Fibroblast of peridontal ligament (primary cell): ENCODE results near the gene AHRR.

Experiments
- DNase-seq: peaks from one replicate; pipeline ENCODE4 v3.0.0-alpha.2; 2010; ENCODE audit errors: extremely low read depth

The AHRR gene

GRCh38 chr5:320524-321229, 837 bp upstream of the AHRR start:
- no peak for DNase-seq

GRCh38 chr5:321726-322251, 275 bp downstream of the AHRR start:
- DNase-seq = no peak

- peak; percentile 34 for DNase-seq
Measured at GRCh38 chr5:322281-322941, 897 bp downstream of the AHRR start.

- DNase-seq = no peak
Measured at GRCh38 chr5:322942-323879, 1.7 kb downstream of the AHRR start.

GRCh38 chr5:324736-325612, 3.5 kb downstream of the AHRR start:
- no peak for DNase-seq

- no peak for DNase-seq
Measured at GRCh38 chr5:326109-326508, 4.6 kb downstream of the AHRR start.

GRCh38 chr5:329121-329735, 7.7 kb downstream of the AHRR start:
- no peak for DNase-seq

- no peak for DNase-seq
Measured at GRCh38 chr5:329768-330167, 8.3 kb downstream of the AHRR start.

- no peak for DNase-seq
Measured at GRCh38 chr5:332843-333242, 11.3 kb downstream of the AHRR start.

- no peak for DNase-seq
Measured at GRCh38 chr5:333945-334344, 12.4 kb downstream of the AHRR start.

- DNase-seq = no peak
Measured at GRCh38 chr5:334903-335739, 13.6 kb downstream of the AHRR start.

- no peak for DNase-seq
Measured at GRCh38 chr5:335740-336038, 14.2 kb downstream of the AHRR start.

GRCh38 chr5:337563-338130, 16.1 kb downstream of the AHRR start:
- DNase-seq = peak; percentile 40

- DNase-seq = no peak
Measured at GRCh38 chr5:342501-343460, 21.3 kb downstream of the AHRR start.

- peak; percentile 62 for DNase-seq
Measured at GRCh38 chr5:343461-344401, 22.2 kb downstream of the AHRR start.

GRCh38 chr5:344668-345067, 23.2 kb downstream of the AHRR start:
- DNase-seq = no peak

GRCh38 chr5:345404-346195, 24.1 kb downstream of the AHRR start:
- DNase-seq = no peak
